NCI-H128 (cell line): Measurements from ENCODE around the gene ITGB3.
"Not testable (repeated sequence)": the region's sequence is repeated elsewhere in the genome, so short reads cannot be mapped to it uniquely, and the experiment has no call there.

ENCODE experiments used
- DNase-seq: peaks from one replicate; lab custom pipeline; 2025; ENCODE audit not compliant: unreplicated experiment; lab: John Stamatoyannopoulos, UW

Gene ITGB3

DNA sequence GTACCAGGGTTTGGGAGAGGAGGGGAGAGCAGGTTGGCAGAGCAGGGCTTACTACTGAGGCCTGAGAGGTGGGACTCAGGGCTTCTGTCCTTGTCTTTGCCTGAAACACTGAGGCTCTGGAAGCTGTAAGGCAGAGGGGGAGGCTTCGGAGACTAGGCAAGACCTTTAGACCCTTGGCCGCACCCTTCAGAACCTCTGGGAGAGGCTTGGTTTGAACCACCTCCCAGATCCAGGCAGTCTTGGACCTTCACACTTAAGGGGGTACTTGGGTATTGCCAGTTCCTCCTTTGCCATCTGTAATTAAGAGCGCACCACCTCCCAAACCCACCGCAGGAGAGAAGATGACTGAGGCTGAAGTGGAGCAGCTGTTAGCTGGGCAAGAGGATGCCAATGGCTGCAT, 31.6 kb upstream of the ITGB3 start:
- no peak for DNase-seq

DNA sequence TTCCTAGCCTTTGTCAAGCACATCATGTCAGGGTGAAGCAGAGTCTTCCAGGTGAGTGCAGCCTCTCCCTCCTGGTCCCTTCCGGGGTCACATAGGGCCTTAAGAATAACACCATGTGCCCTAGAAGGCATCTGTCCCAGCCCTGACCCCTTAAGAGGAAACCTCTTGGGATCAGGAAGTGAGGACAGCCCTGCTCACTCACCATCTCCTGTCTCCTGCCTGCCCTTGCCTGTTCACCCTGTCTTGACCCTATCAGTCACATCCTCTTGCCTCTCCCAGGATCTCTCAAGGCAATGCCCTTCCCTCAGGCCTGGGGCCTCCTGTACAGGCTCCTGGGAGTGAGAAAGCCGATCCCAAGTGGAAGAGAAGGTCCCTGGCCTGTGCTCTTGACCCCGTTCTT, 30.6 kb upstream of the ITGB3 start:
- DNase-seq, result no peak

- DNase-seq, result no peak
Observed at GRCh38 chr17:47223460-47223859, 30.2 kb upstream of the ITGB3 start.

GRCh38 chr17:47224077-47224476, 29.6 kb upstream of the ITGB3 start:
- DNase-seq, result not testable (repeated sequence)

DNA sequence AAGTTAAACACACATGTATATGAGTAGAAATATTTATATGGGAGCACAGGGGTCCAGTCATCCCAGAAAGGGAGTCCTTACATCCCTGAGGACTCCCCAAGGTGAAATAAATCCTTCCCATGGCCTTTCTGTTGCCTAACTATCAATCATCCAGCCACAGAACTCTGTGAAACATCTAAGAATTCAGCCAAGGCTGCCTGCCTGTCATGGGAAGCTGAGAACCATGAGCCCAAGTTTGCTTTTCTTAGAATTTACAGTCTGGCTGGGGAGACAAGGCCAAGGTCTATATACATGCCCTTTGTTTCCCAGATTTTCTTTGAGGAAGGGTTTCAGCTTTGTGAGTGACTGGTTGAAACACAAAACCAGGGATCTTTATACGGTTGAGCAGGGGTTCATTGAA, 28.7 kb upstream of the ITGB3 start:
- no peak for DNase-seq

- no peak for DNase-seq
Observed at GRCh38 chr17:47225436-47225858, 28.2 kb upstream of the ITGB3 start.

DNA sequence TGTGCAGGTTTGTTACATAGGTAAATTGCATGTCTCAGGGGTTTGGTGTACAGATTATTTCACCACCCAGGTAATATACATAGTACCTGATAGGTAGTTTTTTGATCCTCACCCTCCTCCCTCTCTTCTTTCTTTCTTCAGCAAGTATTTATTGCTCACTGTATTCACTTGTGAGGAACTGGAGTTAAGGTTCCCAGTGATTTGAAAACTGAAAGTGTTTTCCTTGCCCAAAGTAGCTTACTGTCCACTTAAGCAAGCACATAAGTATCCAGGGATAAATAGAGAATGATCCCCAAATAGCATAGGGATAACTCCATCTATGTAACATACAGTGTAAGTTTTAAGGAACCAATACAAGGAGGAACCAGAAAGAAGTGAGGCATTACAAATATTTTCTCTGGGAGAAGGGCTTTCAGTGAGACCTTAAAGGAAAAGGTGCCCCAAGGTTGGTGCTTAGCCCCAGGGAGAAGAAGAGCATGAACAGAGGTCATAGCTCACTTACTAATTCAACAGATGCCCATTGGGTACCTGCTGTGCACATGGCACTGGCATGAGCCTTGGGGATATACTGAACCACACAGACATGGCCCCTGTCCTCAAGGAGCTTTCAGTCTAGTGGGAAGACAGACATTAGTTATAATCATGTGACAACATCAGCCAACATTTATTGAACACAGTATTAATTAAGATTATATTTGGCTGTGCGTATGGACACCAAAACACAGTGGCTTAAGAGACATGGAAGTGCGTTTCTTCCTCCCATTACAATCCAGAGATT, 27.5 kb upstream of the ITGB3 start:
- no peak for DNase-seq

DNA sequence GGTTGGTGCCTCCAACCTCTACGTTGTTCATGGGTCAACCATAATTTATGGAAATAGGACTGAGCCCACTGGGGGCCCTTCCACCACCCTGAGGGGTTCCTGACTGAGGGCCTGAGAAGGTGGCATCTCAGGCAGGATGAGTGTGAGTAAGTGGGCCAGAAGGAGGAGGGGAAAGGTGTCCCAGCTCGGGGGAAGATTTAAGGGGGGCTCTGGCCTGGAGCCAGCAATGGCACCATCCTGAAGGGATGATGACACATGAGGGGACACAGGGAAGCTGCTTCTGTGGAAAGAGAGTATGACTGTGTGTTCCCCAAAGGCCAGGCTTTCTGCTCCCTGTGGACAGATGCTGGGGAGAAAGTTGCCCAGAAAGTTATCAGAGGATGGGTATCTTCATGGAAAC, 25.8 kb upstream of the ITGB3 start:
- no peak for DNase-seq

DNA sequence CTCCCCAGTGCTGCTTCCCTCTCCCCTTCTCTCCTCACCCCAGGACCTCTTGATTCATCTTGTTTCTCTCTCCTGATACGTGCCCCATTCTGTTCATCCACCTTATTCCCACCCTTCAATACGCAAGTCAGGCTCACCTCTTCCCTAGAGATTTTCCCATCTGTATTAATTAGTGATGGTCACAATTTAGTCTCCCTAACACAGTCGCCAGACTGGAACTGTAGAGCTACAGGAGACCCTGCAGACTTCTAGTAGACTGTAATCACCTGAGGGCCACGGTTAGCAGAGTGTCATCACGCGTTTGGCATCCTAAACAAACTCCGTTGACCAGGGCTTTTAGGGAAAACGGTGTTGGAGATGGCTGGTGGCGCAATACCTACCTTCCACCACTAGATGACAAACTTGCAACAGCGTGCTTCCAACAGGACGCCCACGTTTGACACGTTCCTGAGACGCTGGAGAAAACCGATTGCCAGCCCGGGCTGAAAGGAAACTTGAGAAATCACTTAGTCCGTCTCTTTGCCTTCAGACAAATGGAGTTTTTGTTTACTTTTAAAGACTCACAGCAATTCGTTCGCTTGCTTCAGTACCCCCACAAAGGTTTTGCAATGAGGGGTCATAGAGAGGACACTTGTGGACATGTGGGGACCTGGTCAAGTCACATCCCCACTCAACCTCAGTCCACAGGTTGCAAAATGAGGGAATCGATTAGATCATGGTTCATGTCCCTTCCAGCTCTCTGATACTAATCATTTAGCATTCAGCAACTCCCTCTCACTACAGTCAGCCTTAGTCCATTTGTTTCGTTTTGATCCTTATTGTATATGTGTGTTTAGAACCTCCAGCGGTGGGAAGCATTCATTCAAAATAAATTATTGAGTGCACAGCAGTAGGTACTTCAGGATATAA, 23.8 kb upstream of the ITGB3 start:
- peak; percentile 80 for DNase-seq

DNA sequence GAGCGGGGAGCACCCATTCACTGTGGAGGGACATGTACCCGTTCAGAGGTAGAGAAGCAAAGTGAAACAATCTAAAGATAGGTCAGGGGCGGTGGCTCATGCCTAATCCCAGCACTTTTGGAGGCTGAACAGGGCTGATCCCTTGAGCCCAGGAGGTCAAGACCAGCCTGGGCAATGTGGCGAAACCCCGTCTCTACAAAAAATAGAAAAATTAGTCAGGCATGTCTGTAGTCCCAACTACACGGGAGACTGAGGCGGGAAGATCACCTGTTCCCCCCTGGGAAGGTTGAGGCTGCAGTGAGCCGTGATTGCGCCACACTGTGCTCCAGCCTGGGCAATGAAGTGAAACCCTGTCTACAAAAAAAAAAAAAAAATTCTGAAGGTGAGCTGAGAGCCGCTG, 22.8 kb upstream of the ITGB3 start:
- DNase-seq, result no peak

GRCh38 chr17:47231334-47231733, 22.3 kb upstream of the ITGB3 start:
- DNase-seq, result no peak

- no peak for DNase-seq
Observed at GRCh38 chr17:47231866-47232265, 21.8 kb upstream of the ITGB3 start.

- no peak for DNase-seq
Observed at GRCh38 chr17:47232465-47232864, 21.2 kb upstream of the ITGB3 start.

- no peak for DNase-seq
Observed at GRCh38 chr17:47235506-47235905, 18.1 kb upstream of the ITGB3 start.

GRCh38 chr17:47235923-47236322, 17.7 kb upstream of the ITGB3 start:
- no peak for DNase-seq

- no peak for DNase-seq
Observed at GRCh38 chr17:47237841-47238240, 15.8 kb upstream of the ITGB3 start.

- DNase-seq, result no peak
Observed at GRCh38 chr17:47238321-47239010, 15.2 kb upstream of the ITGB3 start.

- DNase-seq, result no peak
Observed at GRCh38 chr17:47239619-47239966, 14.0 kb upstream of the ITGB3 start.

DNA sequence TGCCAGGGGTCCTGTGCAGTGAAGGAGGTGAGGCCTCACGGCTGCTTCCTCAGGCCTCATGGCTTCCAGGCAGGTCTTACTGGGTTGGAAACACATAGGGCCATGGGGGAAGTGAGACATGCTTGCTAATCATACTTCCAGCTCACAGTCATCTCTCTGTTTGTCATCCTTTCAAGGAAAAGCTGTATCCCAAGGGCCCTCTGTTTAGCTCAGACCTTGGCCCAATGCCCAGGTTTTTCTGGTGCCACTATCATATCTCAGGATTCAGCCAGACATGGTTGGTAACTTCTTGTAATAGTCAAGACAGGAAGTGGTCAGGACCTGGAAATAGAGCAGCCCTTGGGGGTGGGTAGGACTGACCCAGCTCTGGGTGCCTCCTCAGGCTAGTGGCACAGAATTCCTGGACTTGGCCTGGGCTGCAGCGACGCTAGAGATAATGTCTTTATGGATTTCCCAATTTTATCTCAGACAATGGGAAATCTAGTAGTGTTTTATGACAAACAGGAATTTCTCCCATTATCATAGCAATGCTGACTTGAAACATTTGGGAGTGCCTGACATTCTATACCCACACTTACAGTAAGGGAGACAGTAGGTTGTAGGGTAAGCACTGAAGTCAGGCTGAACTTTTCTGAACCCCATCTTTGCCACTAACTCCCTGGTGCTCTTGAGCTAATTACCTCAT, 13.5 kb upstream of the ITGB3 start:
- peak; percentile 5 for DNase-seq

DNA sequence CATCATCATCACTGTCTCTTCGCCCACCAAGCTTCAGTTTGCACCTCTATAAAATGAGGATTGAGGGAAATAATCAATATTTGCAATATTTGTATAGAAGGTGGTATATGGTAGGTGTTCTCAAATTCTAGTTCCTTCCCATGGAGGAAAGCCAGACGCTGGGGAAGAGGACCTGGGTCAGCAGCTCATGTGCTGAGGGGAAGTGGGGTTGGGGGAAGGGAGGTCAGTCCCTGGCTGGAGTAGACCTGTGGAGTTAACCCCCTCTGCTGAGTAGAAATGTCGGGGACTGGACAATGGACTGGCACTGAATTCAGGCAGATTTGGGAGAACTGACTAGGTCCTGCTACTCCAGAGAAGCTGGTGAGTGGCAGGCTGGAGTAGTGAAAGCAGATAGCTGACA, 12.8 kb upstream of the ITGB3 start:
- DNase-seq, result no peak

- DNase-seq, result no peak
Observed at GRCh38 chr17:47242648-47243047, 11.0 kb upstream of the ITGB3 start.
